CD4-positive, CD25-positive, alpha-beta regulatory T cell (primary cell): ENCODE data around the gene OPA1. TPM values are rescaled to one million over a fixed set of nuclear protein-coding genes. Genes with fewer than 3 reads are reported as not detected.

ENCODE experiments used
- ATAC-seq, 2 donors: fragments of 150-1000 bp; cut with Tn5 transposase; one replicate each; pipeline ENCODE4 v1.10.0; 2021; ENCODE audit warnings: low read depth in 2 of 2, moderate number of reproducible peaks in 2 of 2, moderate library complexity in 1 of 2
- DNase-seq, 3 donors: peaks; one replicate each; pipeline versions ENCODE4 v3.0.0 to v3.0.0-alpha.2; 2012 to 2022; ENCODE audit warnings: mixed read lengths in 1 of 3
- H3K27ac ChIP-seq: one replicate; pipeline ENCODE4 v1.7.0; 2013; ENCODE audit warnings: mild to moderate bottlenecking, low read length; ENCODE audit not compliant: insufficient read depth, poor library complexity, severe bottlenecking
- H3K27me3 ChIP-seq: one replicate; pipeline ENCODE4 v1.7.0; 2013; ENCODE audit warnings: low read length; ENCODE audit not compliant: control insufficient read depth, insufficient read depth
- H3K36me3 ChIP-seq: one replicate; pipeline ENCODE4 v1.7.0; 2013; ENCODE audit warnings: mild to moderate bottlenecking, low read length, moderate library complexity; ENCODE audit not compliant: control insufficient read depth, insufficient read depth
- H3K4me1 ChIP-seq: 2 replicates; pipeline ENCODE4 v1.7.0; 2013; ENCODE audit warnings: mild to moderate bottlenecking, low read length; ENCODE audit not compliant: insufficient read depth, control insufficient read depth, poor library complexity, severe bottlenecking
- H3K4me3 ChIP-seq: one replicate; pipeline ENCODE4 v1.7.0; 2013; ENCODE audit warnings: low read depth, mild to moderate bottlenecking, low read length, moderate library complexity
- H3K9me3 ChIP-seq, 2 experiments: 1 replicate in 1 of 2; 2 replicates in 1 of 2; pipeline ENCODE4 v1.7.0; 2013; ENCODE audit warnings: low read length in 2 of 2, mild to moderate bottlenecking in 1 of 2, moderate library complexity in 1 of 2; ENCODE audit not compliant: control insufficient read depth in 2 of 2
- H3K27ac Mint-ChIP-seq, 3 donors: one replicate each; pipeline ENCODE4 v1.8.0; 2020 to 2022; ENCODE audit warnings: mild to moderate bottlenecking in 3 of 3, mixed read lengths in 3 of 3, moderate library complexity in 2 of 3
- H3K27me3 Mint-ChIP-seq: one replicate; pipeline ENCODE4 v1.8.0; 2022; ENCODE audit warnings: mild to moderate bottlenecking, mixed read lengths
- H3K36me3 Mint-ChIP-seq: one replicate; pipeline ENCODE4 v1.8.0; 2020; ENCODE audit warnings: mixed read lengths
- H3K4me1 Mint-ChIP-seq, 4 donors: one replicate each; pipeline ENCODE4 v1.8.0; 2020 to 2022; ENCODE audit warnings: mixed read lengths in 4 of 4, mild to moderate bottlenecking in 1 of 4
- H3K4me3 Mint-ChIP-seq, 4 donors: one replicate each; pipeline ENCODE4 v1.8.0; 2020 to 2022; ENCODE audit warnings: mild to moderate bottlenecking in 4 of 4, mixed read lengths in 4 of 4, moderate library complexity in 3 of 4
- H3K9me3 Mint-ChIP-seq, 7 donors: one replicate each; pipeline ENCODE4 v1.8.0; 2020 to 2022; ENCODE audit warnings: mixed read lengths in 7 of 7, mild to moderate bottlenecking in 3 of 7, moderate library complexity in 2 of 7
- polyA plus RNA-seq, 4 donors: library from polyadenylated mRNA; unstranded; fragments of 300-500 nt; fragmentation: Illumina TruSeq; gene quantifications; one replicate each; pipeline ENCODE4 v1.2.3, GENCODE V29; 2021
- total RNA-seq: library from RNA; stranded (reverse); gene quantifications from one replicate; pipeline ENCODE4 v1.2.3, GENCODE V29; 2022

Gene OPA1
- total and polyA plus RNA-seq, 5 donors from 2014 or later = 20.3 to 57.4 (median 22.9) TPM

GRCh38 chr3:193573403-193574191, 19.4 kb upstream of the OPA1 start:
- peaks cover under 1% of the 10 kb centered on the region for H3K36me3 Mint-ChIP-seq
- H3K27ac Mint-ChIP-seq = no peak overlapping the region
- Histone ChIP-seq H3K27me3 (no peaks in the 10 kb centered on the region), H3K36me3 (no peaks in the 10 kb centered on the region), H3K4me1 (no peaks in the 10 kb centered on the region), H3K4me3 (no peak overlapping the region), H3K27ac (no peak overlapping the region), H3K9me3 (no peaks in the 10 kb centered on the region)
- H3K4me1 Mint-ChIP-seq = peaks cover 0 to 2% (median 0%) of the 10 kb centered on the region in 4 donors
- H3K4me3 Mint-ChIP-seq = no peak overlapping the region
- peaks cover 6% of the 10 kb centered on the region for H3K27me3 Mint-ChIP-seq
- no peak for ATAC-seq
- no peaks in the 10 kb centered on the region for H3K9me3 Mint-ChIP-seq
- no peak for DNase-seq

DNA sequence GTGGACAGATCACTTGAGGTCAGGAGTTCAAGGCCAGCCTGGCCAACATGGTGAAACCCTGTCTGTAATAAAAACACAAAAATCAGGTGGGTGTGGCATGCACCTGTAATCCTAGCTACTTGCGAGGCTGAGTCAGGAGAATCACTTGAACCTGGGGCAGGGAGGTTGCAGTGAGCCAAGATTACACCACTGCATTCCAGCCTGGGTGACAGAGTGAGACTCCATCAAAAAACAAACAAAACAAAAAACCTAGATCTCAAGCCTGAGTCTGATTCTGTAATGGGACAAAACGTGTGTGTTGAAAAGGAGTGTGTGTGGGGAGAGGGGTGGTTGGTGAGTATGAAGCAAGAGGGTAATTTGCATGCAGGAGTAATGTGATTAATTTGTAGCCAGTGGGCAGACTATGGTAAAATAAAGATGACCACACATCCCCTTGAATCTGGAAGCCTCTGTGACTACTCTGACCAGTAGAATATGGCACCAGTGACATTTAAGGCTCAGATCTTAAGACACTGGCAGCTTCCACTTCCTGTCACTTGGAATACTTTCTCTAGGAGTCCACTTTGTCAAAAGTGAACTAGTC, 18.4 kb upstream of the OPA1 start:
- H3K27me3 Mint-ChIP-seq = peaks cover 5% of the 10 kb centered on the region
- H3K27ac Mint-ChIP-seq = peak overlapping the region in 1 of 3 donors; percentile 49
- H3K9me3 Mint-ChIP-seq = no peaks in the 10 kb centered on the region
- Histone ChIP-seq H3K27me3 (no peaks in the 10 kb centered on the region), H3K4me3 (no peak overlapping the region), H3K27ac (no peak overlapping the region), H3K9me3 (no peaks in the 10 kb centered on the region), H3K4me1 (no peaks in the 10 kb centered on the region), H3K36me3 (no peaks in the 10 kb centered on the region)
- DNase-seq (no peak), ATAC-seq (no peak)
- H3K36me3 Mint-ChIP-seq = peaks cover 6% of the 10 kb centered on the region
- H3K4me3 Mint-ChIP-seq = no peak overlapping the region
- H3K4me1 Mint-ChIP-seq = peaks cover 0 to 2% (median 0%) of the 10 kb centered on the region in 4 donors

- peaks cover 12% of the 10 kb centered on the region for H3K36me3 Mint-ChIP-seq
- no peak overlapping the region for H3K4me3 ChIP-seq
- H3K36me3 ChIP-seq = no peaks in the 10 kb centered on the region
- no peaks in the 10 kb centered on the region for H3K9me3 ChIP-seq
- no peak overlapping the region for H3K27ac ChIP-seq
- H3K27me3 ChIP-seq = no peaks in the 10 kb centered on the region
- H3K4me3 Mint-ChIP-seq = no peak overlapping the region
- no peak for DNase-seq
- peaks cover 0 to 1% (median 0%) of the 10 kb centered on the region in 7 donors for H3K9me3 Mint-ChIP-seq
- H3K4me1 Mint-ChIP-seq = peaks cover 0 to 6% (median under 1%) of the 10 kb centered on the region in 4 donors
- H3K4me1 ChIP-seq = no peaks in the 10 kb centered on the region
- no peaks in the 10 kb centered on the region for H3K27me3 Mint-ChIP-seq
- H3K27ac Mint-ChIP-seq = no peak overlapping the region
- no peak for ATAC-seq
These were observed 7.5 kb upstream of the OPA1 start for GRCh38 chr3:193585530-193585929.

DNA sequence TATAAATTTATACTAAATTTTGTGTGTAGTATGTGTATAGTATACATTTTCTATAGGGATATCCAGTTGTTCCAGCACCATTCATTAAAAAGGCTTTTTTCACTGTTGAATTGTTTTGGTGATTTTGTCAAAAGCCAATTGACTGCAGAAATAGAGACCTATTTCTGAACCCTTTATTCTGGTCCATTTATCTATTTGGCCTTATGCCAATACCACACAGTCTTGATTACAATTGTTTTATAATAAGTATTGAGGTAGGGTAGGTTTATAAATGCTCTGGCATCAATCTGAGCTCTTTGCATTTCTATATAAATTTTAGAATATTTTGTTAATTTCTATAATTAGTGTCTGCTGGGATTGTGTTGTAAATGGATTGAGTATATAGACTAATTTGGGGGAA, 6.5 kb upstream of the OPA1 start:
- no peak overlapping the region for H3K4me3 ChIP-seq
- Mint-ChIP-seq H3K27ac (no peak overlapping the region), H3K27me3 (no peaks in the 10 kb centered on the region), H3K9me3 (peaks cover 0 to 1% (median 0%) of the 10 kb centered on the region in 7 donors), H3K36me3 (peaks cover 12% of the 10 kb centered on the region), H3K4me3 (no peak overlapping the region), H3K4me1 (peaks cover 0 to 12% (median 5%) of the 10 kb centered on the region in 4 donors)
- no peaks in the 10 kb centered on the region for H3K36me3 ChIP-seq
- no peak for ATAC-seq
- no peak for DNase-seq
- no peaks in the 10 kb centered on the region for H3K4me1 ChIP-seq
- H3K27me3 ChIP-seq = no peaks in the 10 kb centered on the region
- H3K27ac ChIP-seq = no peak overlapping the region
- H3K9me3 ChIP-seq = no peaks in the 10 kb centered on the region

GRCh38 chr3:193589129-193589528, 3.9 kb upstream of the OPA1 start:
- Histone ChIP-seq H3K27me3 (no peaks in the 10 kb centered on the region), H3K4me1 (peaks cover 14% of the 10 kb centered on the region), H3K36me3 (no peaks in the 10 kb centered on the region), H3K9me3 (no peaks in the 10 kb centered on the region), H3K4me3 (no peak overlapping the region), H3K27ac (no peak overlapping the region)
- ATAC-seq = no peak
- peaks cover 12% of the 10 kb centered on the region for H3K36me3 Mint-ChIP-seq
- H3K27ac Mint-ChIP-seq = no peak overlapping the region
- no peaks in the 10 kb centered on the region for H3K27me3 Mint-ChIP-seq
- H3K4me3 Mint-ChIP-seq = peak overlapping the region in 1 of 4 donors; percentile 30
- no peak for DNase-seq
- H3K9me3 Mint-ChIP-seq = peaks cover 0 to 3% (median 0%) of the 10 kb centered on the region in 7 donors
- H3K4me1 Mint-ChIP-seq = peaks cover 6 to 34% (median 24%) of the 10 kb centered on the region in 4 donors

DNA sequence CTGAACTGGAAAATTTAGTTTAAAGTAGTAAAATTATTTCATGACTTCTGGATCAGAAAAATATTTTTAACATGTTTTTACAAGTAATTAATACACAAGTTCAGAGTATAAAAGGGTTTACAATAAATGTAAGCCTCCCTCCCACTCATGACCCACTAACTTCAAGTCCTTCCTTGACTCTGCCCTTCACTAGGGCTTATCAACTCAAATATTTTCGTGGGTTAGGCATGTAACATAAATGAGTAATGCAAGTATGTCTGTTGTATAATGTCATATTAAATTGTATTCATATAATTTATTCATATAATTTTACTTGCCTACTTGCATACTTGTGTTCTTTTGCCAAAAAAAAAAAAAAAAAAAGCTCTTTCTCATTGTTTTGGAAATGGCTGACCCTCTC, 3.4 kb upstream of the OPA1 start:
- no peak for ATAC-seq
- no peak overlapping the region for H3K27ac ChIP-seq
- no peak for DNase-seq
- Mint-ChIP-seq H3K27ac (no peak overlapping the region), H3K4me1 (peaks cover 8 to 39% (median 28%) of the 10 kb centered on the region in 4 donors), H3K9me3 (peaks cover 0 to 3% (median 0%) of the 10 kb centered on the region in 7 donors), H3K36me3 (peaks cover 12% of the 10 kb centered on the region), H3K27me3 (no peaks in the 10 kb centered on the region), H3K4me3 (peak overlapping the region in 1 of 4 donors; percentile 55)
- H3K36me3 ChIP-seq = no peaks in the 10 kb centered on the region
- peaks cover 19% of the 10 kb centered on the region for H3K4me1 ChIP-seq
- no peak overlapping the region for H3K4me3 ChIP-seq
- H3K27me3 ChIP-seq = no peaks in the 10 kb centered on the region
- H3K9me3 ChIP-seq = no peaks in the 10 kb centered on the region

- no peak overlapping the region for H3K27ac Mint-ChIP-seq
- Histone ChIP-seq H3K27me3 (no peaks in the 10 kb centered on the region), H3K4me3 (no peak overlapping the region), H3K36me3 (no peaks in the 10 kb centered on the region), H3K9me3 (no peaks in the 10 kb centered on the region), H3K27ac (no peak overlapping the region), H3K4me1 (peaks cover 19% of the 10 kb centered on the region)
- H3K9me3 Mint-ChIP-seq = peaks cover 0 to 3% (median 0%) of the 10 kb centered on the region in 7 donors
- ATAC-seq (no peak), DNase-seq (no peak)
- H3K36me3 Mint-ChIP-seq = peaks cover 12% of the 10 kb centered on the region
- peak overlapping the region in 2 of 4 donors; percentile 55 to 59 for H3K4me3 Mint-ChIP-seq
- H3K4me1 Mint-ChIP-seq = peaks cover 13 to 45% (median 34%) of the 10 kb centered on the region in 4 donors
- no peaks in the 10 kb centered on the region for H3K27me3 Mint-ChIP-seq
These were observed 2.7 kb upstream of the OPA1 start for GRCh38 chr3:193590088-193590856.
